Coronary artery (tissue), 2 donors: Measurements from ENCODE around the gene KAZN.

ENCODE experiments used
- DNase-seq: peaks from one replicate; pipeline ENCODE4 v3.0.0-alpha.2; 2017; ENCODE audit warnings: low spot score
- H3K27ac ChIP-seq, 2 donors: fragments of 200-600 bp; sonication (generic); one replicate each; pipeline ENCODE4 v1.5.1; 2016 to 2019
- H3K4me3 ChIP-seq: fragments of 200-600 bp; sonication (generic); 2 replicates; pipeline ENCODE4 v1.5.1; 2016; ENCODE audit warnings: mild to moderate bottlenecking, moderate library complexity
- CTCF ChIP-seq: fragments of 200-600 bp; sonication (generic); IDR thresholded peaks from one replicate; pipeline ENCODE4 v1.5.1; 2019; ENCODE audit warnings: antibody characterized with exemption

Gene KAZN

GRCh38 chr1:14997646-14998276, 399.3 kb downstream of the KAZN start:
- Histone ChIP-seq H3K27ac (no peak overlapping the region), H3K4me3 (no peak overlapping the region)
- DNase-seq: no peak
- TF ChIP-seq CTCF: no peak

GRCh38 chr1:14999441-14999840, 401.0 kb downstream of the KAZN start:
- no peak overlapping the region for H3K27ac ChIP-seq
- TF ChIP-seq CTCF: no peak
- no peak overlapping the region for H3K4me3 ChIP-seq
- no peak for DNase-seq

GRCh38 chr1:15000030-15000429, 401.5 kb downstream of the KAZN start:
- no peak for DNase-seq
- no peak for TF ChIP-seq CTCF
- H3K27ac ChIP-seq: no peak overlapping the region
- H3K4me3 ChIP-seq: no peak overlapping the region

GRCh38 chr1:15000671-15001070, 402.2 kb downstream of the KAZN start:
- no peak for TF ChIP-seq CTCF
- DNase-seq: no peak
- H3K27ac ChIP-seq: no peak overlapping the region
- no peak overlapping the region for H3K4me3 ChIP-seq

GRCh38 chr1:15001317-15001915, 402.9 kb downstream of the KAZN start:
- no peak for TF ChIP-seq CTCF
- Histone ChIP-seq H3K4me3 (no peak overlapping the region), H3K27ac (no peak overlapping the region)
- no peak for DNase-seq

- no peak for TF ChIP-seq CTCF
- DNase-seq: no peak
- Histone ChIP-seq H3K27ac (no peak overlapping the region), H3K4me3 (no peak overlapping the region)
Observed at GRCh38 chr1:15002325-15002724, 403.8 kb downstream of the KAZN start.

GRCh38 chr1:15004396-15004795, 405.9 kb downstream of the KAZN start:
- no peak overlapping the region for H3K27ac ChIP-seq
- TF ChIP-seq CTCF: no peak
- no peak for DNase-seq
- H3K4me3 ChIP-seq: no peak overlapping the region
